Calu3 (cell line): ENCODE measurements around the gene SS18. TPM values are rescaled to one million over a fixed set of nuclear protein-coding genes. Genes with fewer than 3 reads are reported as not detected.

Experiments used
- BruUV-seq: library from RNA; stranded (reverse); fragments of 400-500 nt; replicated peaks from 2 replicates; lab custom pipeline; 2021; lab: Mats Ljungman, UMichigan
- CTCF ChIA-PET: fragments of 300-600 bp; sonication (Branson Sonifier 250); formaldehyde crosslinking; loops from one replicate; lab custom pipeline; 2022; ENCODE audit warnings: antibody characterized with exemption; lab: Charles Lee
- DNase-seq: peaks from one replicate; pipeline ENCODE4 v3.0.0; 2022
- H3K27ac Mint-ChIP-seq: one replicate; pipeline ENCODE4 v1.8.0; 2022; ENCODE audit warnings: mixed read lengths; ENCODE audit not compliant: unreplicated experiment
- H3K27me3 Mint-ChIP-seq: one replicate; pipeline ENCODE4 v1.8.0; 2022; ENCODE audit warnings: mixed read lengths; ENCODE audit not compliant: unreplicated experiment
- H3K36me3 Mint-ChIP-seq: one replicate; pipeline ENCODE4 v1.8.0; 2022; ENCODE audit warnings: mild to moderate bottlenecking, moderate library complexity, mixed read lengths; ENCODE audit not compliant: insufficient read depth, unreplicated experiment
- H3K4me1 Mint-ChIP-seq: one replicate; pipeline ENCODE4 v1.8.0; 2022; ENCODE audit warnings: mild to moderate bottlenecking, low read depth, mixed read lengths; ENCODE audit not compliant: unreplicated experiment
- H3K4me3 Mint-ChIP-seq: one replicate; pipeline ENCODE4 v1.8.0; 2022; ENCODE audit warnings: mild to moderate bottlenecking, low read depth, moderate library complexity, mixed read lengths; ENCODE audit not compliant: unreplicated experiment
- H3K9me3 Mint-ChIP-seq: one replicate; pipeline ENCODE4 v1.8.0; 2022; ENCODE audit warnings: low read depth, mixed read lengths; ENCODE audit not compliant: unreplicated experiment
- CTCF ChIP-seq: fragments of 200-600 bp; IDR thresholded peaks from one replicate; pipeline ENCODE4 v1.8.0; 2022; ENCODE audit warnings: antibody characterized with exemption; ENCODE audit not compliant: unreplicated experiment
- intact Hi-C: fragments of 100-400 bp; cut with micrococcal nuclease; formaldehyde crosslinking; loops from one replicate; pipeline ENCODE4 v1.10.0; 2022; ENCODE audit not compliant: unreplicated experiment
- total RNA-seq: library from RNA; stranded (reverse); gene quantifications from 2 replicates; pipeline ENCODE4 v1.2.3, GENCODE V29; 2022

SS18 gene
- total RNA-seq, 1 experiment from 2014 or later: 89.9 TPM

- H3K27ac Mint-ChIP-seq: no peak overlapping the region
- no TSS peak for BruUV-seq
- intact Hi-C loops: no loop called here
- no peak for DNase-seq
- H3K27me3 Mint-ChIP-seq: no peaks in the 10 kb centered on the region
- no peak overlapping the region for H3K4me3 Mint-ChIP-seq
- CTCF ChIA-PET: no interaction called here
- no peak for TF ChIP-seq CTCF
- no peaks in the 10 kb centered on the region for H3K9me3 Mint-ChIP-seq
- peaks cover 16% of the 10 kb centered on the region for H3K36me3 Mint-ChIP-seq
- H3K4me1 Mint-ChIP-seq: no peaks in the 10 kb centered on the region
Observed at GRCh38 chr18:26014462-26014861, 76.0 kb downstream of the SS18 start.

- H3K36me3 Mint-ChIP-seq: no peaks in the 10 kb centered on the region
- H3K9me3 Mint-ChIP-seq: peaks cover 2% of the 10 kb centered on the region
- no peaks in the 10 kb centered on the region for H3K27me3 Mint-ChIP-seq
- no TSS peak for BruUV-seq
- H3K4me3 Mint-ChIP-seq: no peak overlapping the region
- TF ChIP-seq CTCF: no peak
- CTCF ChIA-PET: no interaction called here
- no peak for DNase-seq
- peaks cover 7% of the 10 kb centered on the region for H3K4me1 Mint-ChIP-seq
- intact Hi-C loops: no loop called here
- H3K27ac Mint-ChIP-seq: no peak overlapping the region
Observed at GRCh38 chr18:26008619-26009018, 81.8 kb downstream of the SS18 start.

- Mint-ChIP-seq H3K27me3 (no peaks in the 10 kb centered on the region), H3K9me3 (peaks cover 2% of the 10 kb centered on the region), H3K4me3 (no peak overlapping the region), H3K4me1 (peaks cover 12% of the 10 kb centered on the region), H3K36me3 (no peaks in the 10 kb centered on the region), H3K27ac (no peak overlapping the region)
- intact Hi-C loops: no loop called here
- TF ChIP-seq CTCF: no peak
- no peak for DNase-seq
- no TSS peak for BruUV-seq
- CTCF ChIA-PET: no interaction called here
Observed at GRCh38 chr18:26008096-26008495, 82.3 kb downstream of the SS18 start.

- no peak overlapping the region for H3K27ac Mint-ChIP-seq
- H3K4me3 Mint-ChIP-seq: no peak overlapping the region
- H3K36me3 Mint-ChIP-seq: no peaks in the 10 kb centered on the region
- intact Hi-C loops: no loop called here
- peaks cover 15% of the 10 kb centered on the region for H3K4me1 Mint-ChIP-seq
- no peak for TF ChIP-seq CTCF
- no peak for DNase-seq
- no peaks in the 10 kb centered on the region for H3K27me3 Mint-ChIP-seq
- peaks cover 2% of the 10 kb centered on the region for H3K9me3 Mint-ChIP-seq
- no TSS peak for BruUV-seq
- CTCF ChIA-PET: no interaction called here
Observed at GRCh38 chr18:26005950-26006349, 84.5 kb downstream of the SS18 start.
